ENCODE results near the gene MAP3K5.
"Not testable (repeated sequence)": the region's sequence is repeated elsewhere in the genome, so short reads cannot be mapped to it uniquely, and the experiment has no call there.

Gene MAP3K5

DNA sequence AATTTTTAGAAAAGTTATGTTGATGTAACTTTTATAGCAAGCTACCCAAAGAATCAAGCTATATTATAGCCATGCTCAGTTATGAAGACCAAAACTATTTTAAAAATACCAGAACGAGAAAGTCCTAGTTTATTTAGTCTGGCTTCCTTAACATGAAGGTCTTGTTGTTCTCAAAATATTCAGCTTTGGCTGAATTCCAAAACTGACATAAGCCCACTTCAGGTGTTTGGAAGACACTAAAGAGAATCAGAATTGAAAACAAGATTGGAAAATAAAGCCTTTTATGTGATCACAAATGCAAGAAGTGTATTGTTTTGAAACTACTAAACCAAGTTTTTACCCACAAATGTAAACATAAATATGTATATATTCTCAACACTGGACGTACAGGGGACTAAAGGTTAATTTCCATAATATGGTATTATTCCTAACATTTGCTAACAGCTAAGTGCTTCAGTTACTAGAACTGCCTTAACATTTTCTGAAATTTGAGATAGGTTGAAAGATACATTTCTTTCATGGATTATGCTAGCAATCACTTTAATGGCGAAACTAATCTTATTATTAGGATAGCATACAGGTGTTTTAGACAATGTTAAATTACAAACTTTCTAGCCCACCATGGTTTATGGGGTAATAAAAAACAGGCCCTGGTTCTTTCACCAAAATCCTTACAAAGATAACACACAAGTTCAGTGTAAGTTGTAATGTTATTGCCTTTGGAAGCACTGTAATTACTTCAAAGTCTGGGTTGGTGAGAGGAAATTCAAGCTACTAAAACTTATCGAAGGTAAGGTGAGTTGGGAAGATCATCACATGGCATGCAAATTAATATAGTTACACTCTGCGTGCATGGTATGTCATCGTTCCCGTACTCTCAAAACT, 1.6 kb downstream of the MAP3K5 start:
- DNase-seq, result no peak

DNA sequence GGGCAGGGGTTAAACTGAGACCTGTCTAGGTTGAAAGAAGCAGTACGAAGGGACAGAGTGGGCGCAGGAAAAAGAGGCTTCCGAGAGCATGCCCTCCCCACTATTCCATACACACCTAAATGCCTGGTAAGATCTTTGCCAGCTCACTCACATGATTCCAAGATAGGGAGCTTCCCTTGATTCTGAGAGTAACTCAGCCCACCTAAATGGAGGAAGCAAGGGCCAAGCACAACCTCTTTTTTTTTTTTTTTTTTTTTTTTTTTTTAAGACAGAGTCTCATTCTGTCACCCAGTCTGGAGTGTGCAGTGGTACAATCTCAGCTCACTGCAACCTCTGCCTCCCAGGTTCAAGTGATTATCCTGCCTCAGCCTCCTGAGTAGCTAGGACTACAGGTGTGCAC, 2.8 kb downstream of the MAP3K5 start:
- not testable (repeated sequence) for DNase-seq

DNA sequence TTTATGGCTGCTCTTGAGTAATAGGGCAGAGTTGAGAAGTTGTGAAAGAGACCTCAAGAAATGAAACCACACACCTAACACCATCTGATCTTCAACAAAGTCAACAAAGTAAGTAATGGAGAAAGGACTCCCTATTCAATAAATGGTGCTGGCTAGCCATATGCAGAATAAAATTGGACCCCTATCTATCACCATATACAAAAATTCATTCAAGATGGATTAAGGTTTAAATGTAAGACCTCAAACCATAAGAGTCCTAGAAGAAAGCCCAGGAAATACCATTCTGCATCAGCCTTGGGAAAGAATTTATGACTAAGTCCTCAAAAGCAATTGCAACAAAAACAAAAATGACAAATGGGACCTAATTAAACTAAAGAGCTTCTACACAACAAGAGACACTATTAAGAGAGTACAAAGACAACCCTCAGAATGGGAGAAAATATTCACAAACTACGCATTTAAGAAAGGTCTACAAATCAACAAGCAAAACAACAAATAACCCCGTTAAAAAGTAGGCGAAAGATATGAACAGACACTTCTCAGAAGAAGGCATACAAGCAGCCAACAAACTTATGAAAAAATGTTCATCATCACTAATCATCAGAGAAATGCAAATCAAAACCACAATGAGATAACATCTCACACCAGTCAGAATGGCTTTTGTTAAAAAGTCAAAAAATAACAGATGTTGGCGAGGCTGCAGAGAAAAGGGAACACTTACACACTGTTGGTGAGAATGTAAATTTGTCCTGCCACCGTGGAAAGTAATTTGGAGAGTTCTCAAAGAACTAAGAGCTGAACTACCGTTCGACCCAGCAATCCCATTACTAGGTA, 4.0 kb downstream of the MAP3K5 start:
- DNase-seq, result no peak

DNA sequence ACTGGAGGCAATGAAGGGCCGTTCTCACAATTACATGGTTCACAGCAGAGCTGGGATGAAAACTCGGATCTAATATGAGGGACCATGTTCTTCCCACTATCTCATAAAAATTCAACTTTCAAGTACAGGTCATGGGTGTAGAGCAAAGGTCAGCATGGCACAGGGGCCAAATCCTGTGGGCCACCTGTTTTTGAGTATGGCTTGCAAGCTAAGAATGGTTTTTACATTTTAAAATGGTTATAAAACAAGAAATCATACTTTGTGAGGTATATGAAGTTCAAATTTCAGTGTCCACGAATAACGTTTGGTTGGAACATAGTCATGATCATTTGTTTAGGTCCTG, 4.6 kb downstream of the MAP3K5 start:
- no peak for DNase-seq

DNA sequence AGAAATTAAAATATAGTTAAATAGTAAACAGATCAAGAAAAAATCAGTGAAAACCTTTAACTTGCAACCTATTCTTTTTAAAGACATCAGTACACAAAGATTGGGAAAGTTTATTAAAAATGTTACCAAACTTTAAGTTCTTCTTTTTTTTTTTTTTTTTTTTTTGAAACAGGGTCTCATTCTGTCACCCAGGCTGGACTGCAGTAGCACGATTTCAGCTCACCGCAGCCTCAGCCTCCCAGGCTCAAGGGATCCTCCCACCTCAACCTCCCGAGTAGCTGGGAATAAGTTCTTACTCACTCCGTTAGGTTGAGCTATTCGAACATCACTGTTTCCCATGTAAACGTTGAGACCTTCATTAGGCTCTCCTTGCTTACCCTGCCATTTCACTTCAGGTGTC, 5.6 kb downstream of the MAP3K5 start:
- no peak for DNase-seq

DNA sequence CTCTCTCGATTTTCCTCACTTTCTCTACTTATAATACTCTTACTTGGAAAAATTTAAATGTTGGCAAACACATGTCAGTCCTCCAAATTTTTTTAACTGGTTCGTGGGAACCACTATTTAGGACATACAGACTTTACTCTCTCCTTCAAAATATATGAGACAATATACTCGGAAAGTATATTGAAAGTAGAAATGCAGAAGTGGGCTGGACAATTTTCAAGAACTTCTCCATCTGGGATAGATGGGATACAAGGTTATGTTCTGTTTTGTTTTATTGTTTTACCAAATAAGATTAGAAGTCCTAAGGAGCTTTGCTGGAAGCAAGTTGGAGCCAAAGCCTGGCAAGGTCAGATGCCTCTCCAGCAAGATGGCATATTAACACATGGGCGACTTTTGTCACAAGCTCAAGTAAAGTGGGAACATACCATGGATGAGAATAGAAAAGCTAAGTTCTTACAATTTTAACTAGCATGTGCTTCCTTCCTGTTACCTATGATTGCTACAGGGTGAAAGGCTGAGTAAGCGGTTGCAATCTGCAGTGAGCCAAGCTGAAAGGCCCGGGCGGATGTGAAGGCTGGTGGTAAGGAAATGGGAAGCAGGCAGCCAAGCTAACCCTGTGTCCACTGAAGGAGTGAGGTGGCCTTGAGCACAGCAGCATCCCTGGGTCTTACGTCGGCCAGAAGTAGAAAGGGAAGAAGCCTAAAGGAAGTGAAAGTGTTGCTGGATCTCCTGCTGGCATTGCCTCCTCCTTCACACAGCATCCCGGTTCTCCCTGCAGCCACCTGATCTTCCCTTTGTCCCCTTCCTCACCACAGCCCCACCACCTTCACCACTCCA, 7.1 kb downstream of the MAP3K5 start:
- DNase-seq, result peak; percentile 21

DNA sequence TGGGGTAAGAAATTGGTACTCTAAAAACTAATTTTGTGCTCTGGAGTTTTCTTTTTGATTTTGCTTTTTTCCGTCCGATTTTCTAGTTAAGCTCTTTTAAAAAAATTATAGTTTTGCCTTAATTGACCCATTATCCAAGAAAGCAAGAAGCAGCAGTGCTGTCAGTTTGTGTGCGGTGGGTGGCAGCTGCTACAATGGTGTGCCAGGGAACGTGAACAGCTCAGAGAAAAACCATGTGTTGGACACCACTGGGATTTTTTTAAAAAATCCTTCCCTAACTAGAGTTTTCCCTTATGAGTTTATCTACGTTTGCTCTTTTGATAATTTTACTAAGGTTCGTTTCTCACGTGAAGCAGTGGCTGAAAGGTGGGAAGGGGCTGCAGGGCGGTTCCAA, 8.0 kb downstream of the MAP3K5 start:
- DNase-seq, result no peak

DNA sequence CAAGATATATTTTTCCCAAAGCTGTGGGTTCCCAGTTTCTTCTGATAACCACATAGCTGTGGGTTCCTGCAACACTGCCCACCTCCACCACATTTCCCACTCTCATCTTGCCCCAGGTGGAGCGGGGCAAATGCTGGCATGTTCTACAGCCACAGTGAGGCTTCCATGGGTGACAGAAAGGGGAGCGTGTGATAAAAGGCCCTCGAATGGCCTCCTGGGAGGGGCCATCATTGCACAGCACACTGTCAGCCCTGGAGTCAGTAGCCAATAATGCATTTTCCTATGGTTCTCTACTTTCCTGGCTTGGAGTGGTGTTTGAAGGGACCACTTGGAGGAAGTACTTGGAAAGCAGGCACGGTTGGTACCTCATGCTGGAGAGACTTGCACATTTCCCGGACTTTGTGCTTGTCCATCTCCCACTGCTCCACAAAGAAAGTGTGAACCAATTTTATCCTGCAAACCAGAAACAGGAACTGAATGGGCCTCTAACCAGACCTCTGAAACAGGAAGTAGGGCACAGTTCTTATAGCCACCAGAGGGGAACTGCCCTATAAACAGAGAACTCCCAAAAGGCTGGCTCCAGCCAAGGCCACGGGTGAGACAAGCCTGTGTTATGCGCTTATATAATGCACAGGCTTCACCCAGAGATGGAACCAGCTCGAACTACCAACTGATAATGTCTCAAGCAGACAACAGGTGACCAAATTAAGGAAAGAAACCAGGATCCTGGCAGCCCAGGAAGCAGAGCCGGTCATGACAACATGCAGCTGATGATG, 8.6 kb downstream of the MAP3K5 start:
- no peak for DNase-seq

DNA sequence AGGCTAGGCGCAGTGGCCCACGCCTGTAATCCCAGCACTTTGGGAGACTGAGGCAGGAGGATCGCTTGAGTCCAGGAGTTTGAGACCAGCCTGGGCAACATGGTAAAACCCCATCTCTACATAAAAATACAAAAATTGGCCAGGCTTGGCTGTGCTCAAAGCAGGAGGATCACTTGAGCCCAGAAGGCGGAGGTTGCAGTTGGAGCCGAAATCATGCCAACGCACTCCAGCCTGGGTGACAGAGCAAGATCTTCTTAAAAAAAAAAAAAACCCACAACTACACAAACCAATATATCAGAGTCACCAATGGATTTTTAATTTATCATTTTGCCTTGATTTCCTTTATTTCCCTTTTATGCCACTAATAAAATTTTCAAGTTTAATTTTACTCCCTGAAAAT, 9.3 kb downstream of the MAP3K5 start:
- no peak for DNase-seq

DNA sequence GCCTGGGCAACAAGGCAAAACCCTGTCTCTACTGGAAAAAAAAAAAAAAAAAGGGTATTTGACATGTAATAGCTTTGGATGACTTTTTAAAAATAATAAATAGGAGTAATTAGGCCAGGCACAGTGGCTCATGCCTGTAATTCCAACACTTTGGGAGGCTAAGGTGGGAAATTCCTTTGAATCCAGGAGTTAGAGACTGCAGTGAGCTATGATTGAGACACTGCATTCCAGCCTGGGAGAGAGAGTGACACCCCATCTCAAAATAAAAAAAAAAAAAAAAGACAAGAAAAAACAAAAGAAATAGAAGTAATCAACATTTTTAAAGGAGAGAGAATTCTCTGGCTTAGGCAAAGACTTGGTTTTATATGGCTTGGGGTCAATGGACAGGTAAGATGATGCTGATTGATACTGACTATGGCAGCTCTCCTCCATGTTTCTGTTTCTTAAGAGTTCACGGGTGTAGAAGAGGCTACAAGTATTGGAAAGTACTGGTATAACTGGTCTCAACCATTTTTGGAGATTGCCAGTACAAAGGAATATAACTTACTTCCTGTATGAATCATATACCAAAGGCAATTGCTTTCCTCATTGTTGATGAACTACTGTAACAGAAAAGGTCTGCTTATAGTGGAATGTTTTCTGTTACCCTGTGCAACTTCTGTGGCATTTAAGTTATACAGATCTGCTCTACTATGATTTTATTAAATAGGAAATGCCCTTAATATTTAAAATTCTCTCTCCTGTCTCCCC, 10.1 kb downstream of the MAP3K5 start:
- no peak for DNase-seq

DNA sequence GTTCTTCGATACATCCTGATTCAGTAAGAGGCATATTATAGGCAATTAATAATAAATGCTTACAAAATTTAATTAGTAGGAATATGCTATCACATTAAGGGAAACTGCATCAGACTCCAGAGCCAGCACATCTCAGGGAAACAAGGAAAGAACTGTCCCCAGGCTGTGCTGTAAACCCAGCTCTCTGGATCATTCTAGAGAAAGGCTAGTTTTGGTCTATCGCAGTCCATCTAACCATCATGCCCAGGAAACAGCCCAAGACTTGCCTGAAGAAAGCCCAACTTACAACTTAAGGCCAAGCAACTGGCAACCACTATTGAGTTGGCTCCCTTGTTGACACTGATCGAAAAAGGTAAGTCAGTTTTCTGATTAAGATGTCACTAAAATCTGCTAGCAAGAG, 11.3 kb downstream of the MAP3K5 start:
- DNase-seq, result no peak

DNA sequence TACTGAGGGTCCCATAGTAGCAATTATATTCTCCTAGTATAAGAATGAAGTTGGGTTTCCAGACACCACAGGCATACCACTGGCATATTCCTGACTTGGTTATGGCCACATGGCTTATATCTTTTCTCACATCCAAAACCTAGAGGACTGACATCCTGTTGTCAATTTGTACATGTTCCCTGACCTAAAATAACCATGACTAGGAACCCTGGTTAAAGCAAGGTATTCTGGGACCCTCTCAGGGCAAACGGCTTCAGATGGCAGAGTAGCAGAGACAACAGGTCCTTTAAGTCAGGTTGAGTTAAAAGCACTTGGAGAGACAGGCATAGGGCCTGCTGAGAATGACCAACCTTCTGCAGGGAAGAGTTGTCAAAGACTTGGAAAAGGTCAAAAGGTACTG, 12.6 kb downstream of the MAP3K5 start:
- no peak for DNase-seq

DNA sequence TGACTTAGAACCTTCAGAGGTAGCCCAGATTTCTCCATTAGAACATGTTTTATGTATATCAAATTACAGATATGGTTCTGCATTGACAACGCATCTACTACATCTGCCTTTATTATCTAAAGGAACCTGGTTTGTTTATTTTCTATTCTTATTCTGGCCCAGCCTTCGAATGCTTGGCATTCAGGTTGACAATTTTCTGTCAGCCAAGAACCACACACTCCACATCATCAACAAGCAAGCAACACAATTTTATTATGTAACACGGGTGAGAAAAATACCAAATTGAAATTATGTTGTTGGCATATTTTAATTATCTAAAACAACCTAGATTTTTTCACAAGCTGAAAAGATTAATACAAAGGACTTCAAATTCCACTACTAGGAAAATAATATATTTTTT, 14.6 kb downstream of the MAP3K5 start:
- no peak for DNase-seq

DNA sequence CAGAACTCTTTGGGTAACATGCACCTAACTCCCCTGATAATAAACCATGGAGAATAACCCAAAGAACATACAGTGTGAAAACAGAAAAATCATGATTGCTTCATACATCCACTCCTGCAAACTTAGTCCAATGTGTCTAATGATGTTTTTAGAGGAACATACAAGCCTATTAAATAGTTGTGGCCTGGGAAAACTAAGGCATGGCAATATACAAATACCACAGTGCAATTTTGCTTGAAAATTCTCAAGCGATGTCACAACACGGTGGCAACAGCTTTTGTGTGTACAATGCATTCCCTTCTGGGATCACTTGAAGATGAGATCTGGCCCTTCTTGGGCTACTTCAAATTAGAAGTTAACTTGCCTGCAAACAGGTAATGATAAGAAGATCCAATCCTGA, 16.7 kb downstream of the MAP3K5 start:
- DNase-seq, result no peak

DNA sequence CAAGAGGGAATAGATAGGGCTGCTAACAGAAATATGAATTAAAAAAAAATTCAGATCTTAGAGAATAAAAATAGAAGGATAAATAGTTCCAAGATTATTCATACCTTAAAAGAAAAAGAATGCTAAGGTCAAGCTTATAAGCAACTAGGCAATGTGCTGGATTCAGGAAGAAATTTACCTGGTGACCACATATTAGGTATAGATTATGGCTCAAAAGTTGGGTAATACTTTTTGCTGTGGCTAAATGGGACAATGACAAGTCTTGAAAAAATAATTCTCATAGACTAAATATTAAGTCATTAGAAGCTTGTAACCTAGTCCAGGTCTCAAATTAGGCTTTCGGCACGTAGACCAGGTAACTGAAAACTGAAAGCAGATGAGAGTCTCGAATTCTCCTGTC, 17.2 kb downstream of the MAP3K5 start:
- no peak for DNase-seq

DNA sequence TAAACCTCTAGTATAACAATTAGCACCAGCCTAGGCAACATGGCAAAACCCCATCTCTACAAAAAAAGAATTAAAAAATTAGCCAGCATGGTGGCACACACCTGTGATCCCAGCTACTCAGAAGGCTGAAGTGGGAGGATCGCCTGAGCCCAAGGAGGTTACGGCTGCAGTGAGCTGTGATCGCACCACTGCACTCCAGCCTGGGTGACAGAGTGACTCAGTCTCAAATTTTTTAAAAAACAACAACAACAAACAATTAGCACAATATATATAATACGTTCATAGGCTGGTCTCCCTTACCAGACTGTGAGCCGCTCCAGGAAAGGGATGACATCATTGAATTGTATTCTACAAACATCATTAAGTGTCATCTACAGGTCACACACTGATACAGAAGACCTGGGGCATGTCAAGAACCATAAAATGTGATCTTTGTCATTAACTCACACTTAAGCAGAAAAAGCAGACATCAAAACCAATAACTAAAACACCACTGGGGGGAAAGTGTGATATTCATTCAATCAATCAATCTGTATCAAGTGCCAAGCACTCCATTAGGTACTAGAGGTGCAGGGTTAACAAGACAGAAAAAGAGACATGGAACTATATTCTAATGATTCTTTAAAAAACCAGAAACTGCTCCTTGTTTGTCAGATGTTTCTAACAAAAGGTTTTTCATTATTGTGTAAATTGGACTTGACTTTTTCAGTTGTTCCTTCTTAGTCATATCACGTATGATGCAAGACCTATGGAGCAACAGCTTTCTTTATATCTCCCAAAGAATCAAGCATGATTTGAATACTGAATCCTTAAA, 17.8 kb downstream of the MAP3K5 start:
- no peak for DNase-seq

DNA sequence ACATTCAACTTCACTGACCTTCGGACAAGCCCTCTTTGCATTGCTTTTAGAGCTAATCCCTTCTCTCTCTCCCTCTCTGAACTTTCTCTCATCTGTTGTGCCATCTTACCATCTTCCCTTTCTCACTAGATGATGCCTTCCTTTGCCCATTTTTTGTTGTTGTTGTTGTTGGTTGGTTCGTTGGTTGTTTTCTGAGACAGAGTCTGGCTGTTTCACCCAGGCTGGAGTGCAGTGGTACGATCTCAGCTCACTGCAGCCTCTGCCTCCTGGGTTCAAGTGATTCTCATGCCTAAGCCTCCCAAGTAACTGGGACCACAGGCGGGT, 18.8 kb downstream of the MAP3K5 start:
- no peak for DNase-seq

DNA sequence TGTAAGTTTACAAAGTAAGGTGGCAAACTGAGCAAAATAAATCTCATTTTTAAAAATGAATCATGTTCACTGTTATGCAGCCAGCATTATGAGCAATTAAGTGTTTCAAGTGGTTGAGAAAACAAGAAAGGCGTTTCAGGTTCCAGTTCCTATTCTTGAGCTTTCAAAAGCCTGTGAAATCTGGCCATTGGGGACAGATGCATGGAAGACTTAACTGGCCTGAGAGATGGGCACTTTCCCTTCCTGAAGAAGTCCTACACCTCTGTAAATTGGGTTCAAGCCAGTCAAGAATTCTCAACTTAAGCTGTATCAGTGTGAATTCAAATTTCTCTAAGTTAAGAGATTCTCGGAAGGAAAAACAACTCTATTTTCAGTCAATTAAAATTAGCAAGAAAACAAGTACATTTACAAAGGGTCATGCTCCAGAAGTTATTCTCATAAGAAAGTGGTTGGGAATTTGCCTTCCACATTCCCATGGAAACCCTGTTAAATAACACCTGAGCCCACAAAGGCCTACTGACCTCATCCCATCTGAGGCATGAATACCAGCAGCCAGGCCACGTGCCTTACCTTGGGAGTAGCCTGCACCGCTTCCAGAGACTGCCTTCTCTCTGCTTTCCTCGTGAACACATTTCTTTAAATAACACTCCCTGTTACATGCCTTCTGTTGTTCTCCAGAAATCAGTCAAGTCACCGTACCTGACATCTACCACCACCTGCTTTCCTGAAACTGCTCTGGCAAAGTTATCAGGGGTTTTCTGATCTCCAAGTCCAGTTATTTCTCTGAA, 19.4 kb downstream of the MAP3K5 start:
- no peak for DNase-seq

DNA sequence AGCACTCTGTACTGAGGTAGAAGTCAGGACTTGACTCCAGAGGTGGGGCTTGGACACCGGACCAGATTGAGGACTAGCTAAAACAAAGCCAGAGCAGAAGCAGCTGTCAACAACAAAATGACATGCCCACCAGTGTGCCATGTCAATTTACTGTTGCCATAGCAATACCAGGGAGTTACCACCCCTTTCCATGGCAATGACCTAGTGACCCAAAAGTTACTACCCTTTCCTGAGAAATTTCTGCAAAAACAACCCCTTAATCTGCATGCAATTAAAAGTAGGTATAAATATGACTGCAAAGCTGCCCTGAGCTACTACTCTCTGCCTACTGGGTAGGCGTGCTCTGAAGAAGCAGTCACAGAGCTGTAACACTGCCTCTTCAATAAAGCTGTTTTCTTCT, 21.0 kb downstream of the MAP3K5 start:
- no peak for DNase-seq

DNA sequence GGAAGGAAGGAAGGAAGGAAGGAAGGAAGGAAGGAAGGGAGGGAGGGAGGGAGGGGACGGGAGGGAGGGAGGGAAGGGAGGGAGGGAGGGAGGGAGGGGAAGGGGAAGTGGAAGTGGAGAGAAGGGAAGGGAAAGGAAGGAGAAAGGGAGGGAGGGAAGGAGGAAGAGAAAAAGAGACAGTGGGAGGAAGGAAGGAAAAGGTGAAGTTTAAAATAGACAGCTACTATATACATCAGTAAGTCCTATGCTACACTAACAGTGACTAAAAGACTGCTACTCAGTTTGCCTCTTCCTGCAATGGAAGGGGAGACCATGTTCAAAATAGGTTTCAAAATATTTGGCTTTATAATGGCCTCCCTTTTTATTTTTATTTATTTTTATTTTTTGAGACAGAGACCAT, 22.5 kb downstream of the MAP3K5 start:
- no peak for DNase-seq

Data from activated CD8-positive, alpha-beta memory T cell treated with anti-CD3 and anti-CD28 coated beads, Interleukin-2, amount 50 U/mL, for 4 hours (primary cell).